ENCODE results near the gene PPIP5K1.

Gene PPIP5K1

GRCh38 chr15:43552986-43553385 is 37.0 kb downstream of the PPIP5K1 start:
- TF ChIP-seq ZFX (IDR thresholded peaks at IDR 0.05): no peak
- TF ChIP-seq, protein P1, sequence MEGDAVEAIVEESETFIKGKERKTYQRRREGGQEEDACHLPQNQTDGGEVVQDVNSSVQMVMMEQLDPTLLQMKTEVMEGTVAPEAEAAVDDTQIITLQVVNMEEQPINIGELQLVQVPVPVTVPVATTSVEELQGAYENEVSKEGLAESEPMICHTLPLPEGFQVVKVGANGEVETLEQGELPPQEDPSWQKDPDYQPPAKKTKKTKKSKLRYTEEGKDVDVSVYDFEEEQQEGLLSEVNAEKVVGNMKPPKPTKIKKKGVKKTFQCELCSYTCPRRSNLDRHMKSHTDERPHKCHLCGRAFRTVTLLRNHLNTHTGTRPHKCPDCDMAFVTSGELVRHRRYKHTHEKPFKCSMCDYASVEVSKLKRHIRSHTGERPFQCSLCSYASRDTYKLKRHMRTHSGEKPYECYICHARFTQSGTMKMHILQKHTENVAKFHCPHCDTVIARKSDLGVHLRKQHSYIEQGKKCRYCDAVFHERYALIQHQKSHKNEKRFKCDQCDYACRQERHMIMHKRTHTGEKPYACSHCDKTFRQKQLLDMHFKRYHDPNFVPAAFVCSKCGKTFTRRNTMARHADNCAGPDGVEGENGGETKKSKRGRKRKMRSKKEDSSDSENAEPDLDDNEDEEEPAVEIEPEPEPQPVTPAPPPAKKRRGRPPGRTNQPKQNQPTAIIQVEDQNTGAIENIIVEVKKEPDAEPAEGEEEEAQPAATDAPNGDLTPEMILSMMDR (conservative IDR thresholded peaks at IDR 0.05): no peak
- no peak overlapping the region for H3K27ac ChIP-seq

- no peak overlapping the region for H3K27ac ChIP-seq
- TF ChIP-seq, protein P1 (conservative IDR thresholded peaks at IDR 0.05): no peak
- TF ChIP-seq ZFX (IDR thresholded peaks at IDR 0.05): no peak
Observed at GRCh38 chr15:43552256-43552655, 37.8 kb downstream of the PPIP5K1 start.

- TF ChIP-seq, protein P1 (conservative IDR thresholded peaks at IDR 0.05): no peak
- TF ChIP-seq ZFX (IDR thresholded peaks at IDR 0.05): no peak
- no peak overlapping the region for H3K27ac ChIP-seq
Observed at GRCh38 chr15:43550527-43551363, 39.3 kb downstream of the PPIP5K1 start.

DNA sequence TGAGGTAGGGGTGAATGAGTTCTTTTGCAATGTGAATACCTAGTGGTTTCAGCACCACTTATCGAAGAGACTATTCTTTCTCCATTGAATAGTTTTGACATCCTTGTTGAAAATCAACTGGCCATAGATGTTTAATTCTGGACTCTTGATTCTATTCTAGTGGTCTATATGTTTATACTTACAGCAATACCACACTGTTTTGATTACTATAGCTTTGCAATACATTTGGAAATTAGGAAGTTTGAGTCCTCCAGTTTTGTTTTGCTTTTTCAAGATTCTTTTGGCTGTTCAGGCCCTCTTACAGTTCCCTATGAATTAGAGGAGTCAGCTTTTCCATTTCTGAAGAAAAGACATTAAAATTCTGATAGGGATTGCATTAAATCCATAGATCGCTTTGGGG is 42.5 kb downstream of the PPIP5K1 start:
- H3K27ac ChIP-seq: no peak overlapping the region
- TF ChIP-seq ZFX (IDR thresholded peaks at IDR 0.05): no peak
- TF ChIP-seq, protein P1 (conservative IDR thresholded peaks at IDR 0.05): no peak

DNA sequence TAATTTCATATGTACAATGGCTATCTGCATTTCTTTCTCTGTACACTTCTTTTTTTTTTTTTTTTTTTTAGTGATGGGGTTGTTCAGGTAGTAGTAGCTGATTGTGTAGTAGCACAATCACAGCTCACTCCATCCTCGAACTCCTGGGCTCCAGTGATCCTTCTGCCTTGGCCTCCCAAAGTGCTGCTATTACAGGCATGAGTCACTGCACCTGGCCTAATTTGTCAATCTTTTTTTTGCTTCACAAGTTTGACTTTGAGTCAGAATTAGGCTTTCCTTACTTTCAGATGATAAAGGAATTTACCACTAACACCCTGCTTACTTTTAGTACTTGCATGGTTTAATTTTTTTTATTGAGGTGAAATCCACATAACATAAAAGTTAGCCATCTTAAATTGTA is 44.6 kb downstream of the PPIP5K1 start:
- TF ChIP-seq ZFX (IDR thresholded peaks at IDR 0.05): no peak
- TF ChIP-seq, protein P1 (conservative IDR thresholded peaks at IDR 0.05): no peak

GRCh38 chr15:43544266-43544665 is 45.7 kb downstream of the PPIP5K1 start:
- H3K27ac ChIP-seq: no peak overlapping the region
- no peak for TF ChIP-seq ZFX (IDR thresholded peaks at IDR 0.05)
- TF ChIP-seq, protein P1 (conservative IDR thresholded peaks at IDR 0.05): no peak

More for the DNA sequence above, 44.6 kb downstream of the PPIP5K1 start:
- no peak overlapping the region for H3K27ac ChIP-seq

DNA sequence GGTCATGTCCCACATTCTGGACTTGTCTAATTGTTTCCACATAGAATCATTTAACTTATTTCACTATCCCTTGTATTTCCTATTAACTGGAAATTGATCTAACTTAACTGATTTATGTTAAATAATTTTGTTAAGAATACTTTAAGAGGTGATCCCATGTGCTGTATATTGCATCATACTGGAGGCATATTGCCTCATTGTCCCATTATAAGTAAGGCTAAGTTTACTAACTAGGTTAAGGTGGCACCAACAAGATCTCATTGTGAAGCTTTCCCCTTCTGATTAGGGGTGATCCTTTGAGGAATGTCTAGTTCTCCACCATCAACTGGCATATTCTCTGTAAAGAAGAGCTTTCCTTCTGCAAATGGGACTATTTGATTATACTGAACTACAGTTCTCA is 48.2 kb downstream of the PPIP5K1 start:
- no peak for TF ChIP-seq ZFX (IDR thresholded peaks at IDR 0.05)
- TF ChIP-seq, protein P1 (conservative IDR thresholded peaks at IDR 0.05): no peak
- no peak overlapping the region for H3K27ac ChIP-seq
